Measurements from ENCODE around the gene CTNNA3. TPM values are rescaled to one million over a fixed set of nuclear protein-coding genes. Genes with fewer than 3 reads are reported as not detected.

The CTNNA3 gene
- total and polyA plus RNA-seq, 4 donors: 0.16 to 2.4 (median 1.4) TPM

- Histone ChIP-seq H3K27ac (ENCODE audit: low read depth in 1 of 2, low read length in 2 of 2) (no peak overlapping the region), H3K9me3 (ENCODE audit: control insufficient read depth in 4 of 4, low read length in 3 of 4) (no peaks in the 10 kb centered on the region), H3K36me3 (ENCODE audit: control insufficient read depth in 4 of 4, insufficient read depth in 3 of 4, low read depth in 1 of 4, low read length in 3 of 4) (no peaks in the 10 kb centered on the region), H3K9ac (ENCODE audit: low read depth in 1 of 2, low read length in 2 of 2) (no peak overlapping the region), H3K27me3 (ENCODE audit: control insufficient read depth in 4 of 4, insufficient read depth in 4 of 4, low read length in 3 of 4) (no peaks in the 10 kb centered on the region), H3K4me3 (ENCODE audit: low read depth in 1 of 3, low read length in 3 of 3) (no peak overlapping the region), H3K4me1 (ENCODE audit: control insufficient read depth in 4 of 4, insufficient read depth in 4 of 4, low read length in 3 of 4) (peaks cover 0 to 5% (median 2%) of the 10 kb centered on the region in 4 donors)
- WGBS: 85% methylated on average over 4 of the region's 4 CpGs
- DNase-seq (ENCODE audit: low spot score): no peak
- TF ChIP-seq NR2F2 (IDR thresholded peaks at IDR 0.05) (no peak), FOXA1 (IDR thresholded peaks at IDR 0.05) (no peak), RAD21 (IDR thresholded peaks at IDR 0.05) (no peak), JUND (IDR thresholded peaks at IDR 0.05) (no peak), HNF4A (conservative IDR thresholded peaks at IDR 0.05) (no peak), ATF3 (IDR thresholded peaks at IDR 0.05) (no peak), REST (IDR thresholded peaks at IDR 0.05) (no peak), TAF1 (conservative IDR thresholded peaks at IDR 0.05) (no peak), SP1 (IDR thresholded peaks at IDR 0.05) (no peak), MAX (IDR thresholded peaks at IDR 0.05) (no peak), CTCF (IDR thresholded peaks at IDR 0.05; ENCODE audit: low read depth, low read length, missing input control) (no peak), YY1 (IDR thresholded peaks at IDR 0.05) (no peak), ZBTB33 (IDR thresholded peaks at IDR 0.05) (no peak), EGR1 (IDR thresholded peaks at IDR 0.05; ENCODE audit: low read depth in 2 of 2) (no peak), GABPA (IDR thresholded peaks at IDR 0.05 in 1 of 2, conservative IDR thresholded peaks at IDR 0.05 in 1 of 2) (no peak), FOXA2 (IDR thresholded peaks at IDR 0.05) (no peak)
These were observed 1418.5 kb downstream of the CTNNA3 start for GRCh38 chr10:66277481-66277880.

- no peak for DNase-seq (ENCODE audit: low spot score)
- WGBS: 90% methylated on average over 3 of the region's 3 CpGs
- TF ChIP-seq YY1 (IDR thresholded peaks at IDR 0.05) (no peak), MAX (IDR thresholded peaks at IDR 0.05) (no peak), GABPA (IDR thresholded peaks at IDR 0.05 in 1 of 2, conservative IDR thresholded peaks at IDR 0.05 in 1 of 2) (no peak), EGR1 (IDR thresholded peaks at IDR 0.05; ENCODE audit: low read depth in 2 of 2) (no peak), ZBTB33 (IDR thresholded peaks at IDR 0.05) (no peak), JUND (IDR thresholded peaks at IDR 0.05) (no peak), FOXA2 (IDR thresholded peaks at IDR 0.05) (no peak), HNF4A (conservative IDR thresholded peaks at IDR 0.05) (no peak), TAF1 (conservative IDR thresholded peaks at IDR 0.05) (no peak), CTCF (IDR thresholded peaks at IDR 0.05; ENCODE audit: low read depth, low read length, missing input control) (no peak), HNF4G (IDR thresholded peaks at IDR 0.05) (no peak), RAD21 (IDR thresholded peaks at IDR 0.05) (no peak)
- H3K27me3 ChIP-seq (ENCODE audit: control insufficient read depth in 4 of 4, insufficient read depth in 4 of 4, low read length in 3 of 4): no peaks in the 10 kb centered on the region
- no peaks in the 10 kb centered on the region for H3K9me3 ChIP-seq (ENCODE audit: control insufficient read depth in 4 of 4, low read length in 3 of 4)
- H3K36me3 ChIP-seq (ENCODE audit: control insufficient read depth in 4 of 4, insufficient read depth in 3 of 4, low read depth in 1 of 4, low read length in 3 of 4): no peaks in the 10 kb centered on the region
- H3K4me3 ChIP-seq (ENCODE audit: low read depth in 1 of 3, low read length in 3 of 3): no peak overlapping the region
- H3K27ac ChIP-seq (ENCODE audit: low read depth in 1 of 2, low read length in 2 of 2): no peak overlapping the region
- no peak overlapping the region for H3K9ac ChIP-seq (ENCODE audit: low read depth in 1 of 2, low read length in 2 of 2)
- H3K4me1 ChIP-seq (ENCODE audit: control insufficient read depth in 4 of 4, insufficient read depth in 4 of 4, low read length in 3 of 4): no peaks in the 10 kb centered on the region
These were observed 1422.0 kb downstream of the CTNNA3 start for GRCh38 chr10:66273966-66274519.
